ENCODE data around the gene INSIG2.

- no peak for TF ChIP-seq CTCF (IDR thresholded peaks at IDR 0.05; ENCODE audit: poor library complexity)
- TF ChIP-seq EZH2phosphoT487 (IDR thresholded peaks at IDR 0.05; ENCODE audit: low read depth, severe bottlenecking, unreplicated experiment) = no peak
- no peak for TF ChIP-seq EZH2 (IDR thresholded peaks at IDR 0.05; ENCODE audit: borderline replicate concordance)
Measured at GRCh38 chr2:118151831-118152230, 63.6 kb downstream of the INSIG2 start.

Measured in hepatocyte (in vitro differentiated cells).